SU-DHL-6 (cell line): ENCODE results near the gene IRAK4.

Experiments used
- CTCF ChIP-seq: fragments of 200-600 bp; sonication (generic); IDR thresholded peaks from one replicate; pipeline ENCODE4 v1.5.1; 2017; ENCODE audit warnings: antibody characterized with exemption, mild to moderate bottlenecking, low read length, moderate library complexity; ENCODE audit not compliant: insufficient read depth, poor library complexity, severe bottlenecking
- EZH2phosphoT487 ChIP-seq: fragments of 200-600 bp; sonication (generic), shearing (Covaris generic); conservative IDR thresholded peaks from 2 replicates; pipeline ENCODE4 v1.6.1; 2018; ENCODE audit warnings: mild to moderate bottlenecking, antibody characterized with exemption, low read length, moderate library complexity, mixed read lengths

- TF ChIP-seq CTCF: no peak
- TF ChIP-seq EZH2phosphoT487: no peak
Observed at GRCh38 chr12:43786899-43787693, 28.3 kb downstream of the IRAK4 start.
